ENCODE results near the gene LGALS14.

Gene LGALS14

DNA sequence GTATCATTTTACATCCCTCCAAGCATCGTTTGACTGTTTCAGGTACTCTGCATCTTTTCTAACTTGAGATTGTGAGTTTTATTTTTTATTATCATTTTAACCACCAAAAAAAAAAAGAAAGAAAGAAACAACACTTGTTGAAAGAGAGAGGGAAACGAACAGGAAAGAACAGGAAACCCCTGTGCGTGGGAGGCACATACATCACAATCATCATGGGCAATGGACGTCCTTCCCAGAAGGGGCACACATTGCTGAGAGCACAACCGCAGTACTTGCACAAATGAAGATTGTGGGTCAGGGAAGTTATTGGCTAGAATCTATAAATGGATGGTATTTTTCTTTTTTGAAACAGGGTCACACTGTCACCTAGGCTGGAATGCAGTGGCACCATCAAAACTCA, 31.8 kb downstream of the LGALS14 start:
- H3K27ac ChIP-seq: no peak overlapping the region
- no peak for TF ChIP-seq CTCF (IDR thresholded peaks at IDR 0.05; ENCODE audit: low read depth, low read length, missing control alignments)
- no peak for DNase-seq
- H3K36me3 ChIP-seq (replicated peaks): no peaks in the 10 kb centered on the region
- no peak overlapping the region for H3K4me3 ChIP-seq (ENCODE audit: low read depth, low read length)
- H3K27me3 ChIP-seq (replicated peaks): no peaks in the 10 kb centered on the region
- in situ Hi-C loops (cut with HindIII; ENCODE audit: low pct_ligation_motif_present, low sequenced_read_pairs): no loop called here

DNA sequence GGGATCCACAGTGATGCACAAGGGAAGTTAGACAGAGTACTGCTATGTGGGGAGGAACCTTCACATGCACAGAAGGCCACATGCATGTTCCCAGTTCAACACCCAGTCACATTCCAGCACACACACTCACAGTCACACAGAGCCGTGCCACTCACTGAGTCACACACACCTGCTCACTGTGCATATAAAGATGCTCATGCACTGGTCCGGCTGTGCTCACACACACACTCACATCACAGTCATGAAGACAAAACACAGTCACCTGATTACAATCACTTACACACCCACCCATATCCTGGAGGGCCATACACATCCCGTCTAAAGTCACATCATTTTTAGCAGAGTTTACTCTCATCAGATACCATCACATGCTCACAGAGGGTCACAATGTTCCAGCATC, 33.1 kb downstream of the LGALS14 start:
- Histone ChIP-seq H3K36me3 (replicated peaks) (no peaks in the 10 kb centered on the region), H3K4me3 (ENCODE audit: low read depth, low read length) (no peak overlapping the region), H3K27ac (no peak overlapping the region), H3K27me3 (replicated peaks) (no peaks in the 10 kb centered on the region)
- in situ Hi-C loops (cut with HindIII; ENCODE audit: low pct_ligation_motif_present, low sequenced_read_pairs): no loop called here
- TF ChIP-seq CTCF (IDR thresholded peaks at IDR 0.05; ENCODE audit: low read depth, low read length, missing control alignments): no peak
- no peak for DNase-seq

GRCh38 chr19:39737891-39738290, 33.6 kb downstream of the LGALS14 start, which contains the start of gene CLC:
Gene CLC, minus strand, starts transcription at chr19:39738029. Its CDS starts 77 bp downstream, at chr19:39737952.
- Histone ChIP-seq H3K36me3 (replicated peaks) (no peaks in the 10 kb centered on the region), H3K4me3 (ENCODE audit: low read depth, low read length) (no peak within 1 kb of the TSS), H3K27me3 (replicated peaks) (no peaks in the 10 kb centered on the region), H3K27ac (no peak within 1 kb of the TSS)
- in situ Hi-C loops (cut with HindIII; ENCODE audit: low pct_ligation_motif_present, low sequenced_read_pairs): no loop called here
- no peak for DNase-seq
- TF ChIP-seq CTCF (IDR thresholded peaks at IDR 0.05; ENCODE audit: low read depth, low read length, missing control alignments): no peak

DNA sequence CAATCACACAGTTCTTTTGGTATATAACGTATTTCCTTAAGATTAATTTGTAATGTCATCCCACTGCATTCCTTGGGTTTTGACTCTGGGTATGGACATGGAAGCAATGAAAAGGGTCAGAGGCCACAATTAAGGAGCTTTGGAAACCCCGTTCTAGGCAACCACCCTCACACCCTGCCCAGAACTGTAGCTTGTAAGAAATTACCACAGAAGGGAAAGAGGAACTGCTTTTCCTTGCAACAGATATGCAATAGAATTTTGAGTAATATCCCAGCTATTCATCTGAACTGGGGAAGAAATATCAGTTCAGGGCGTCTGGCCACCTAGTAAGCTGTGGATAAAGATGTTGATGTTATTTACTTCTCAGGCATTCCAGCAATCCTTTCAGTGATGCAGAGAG, 34.5 kb downstream of the LGALS14 start:
- DNase-seq: no peak
- TF ChIP-seq CTCF (IDR thresholded peaks at IDR 0.05; ENCODE audit: low read depth, low read length, missing control alignments): no peak
- in situ Hi-C loops (cut with HindIII; ENCODE audit: low pct_ligation_motif_present, low sequenced_read_pairs): no loop called here
- H3K27ac ChIP-seq: no peak overlapping the region
- H3K36me3 ChIP-seq (replicated peaks): no peaks in the 10 kb centered on the region
- H3K27me3 ChIP-seq (replicated peaks): no peaks in the 10 kb centered on the region
- H3K4me3 ChIP-seq (ENCODE audit: low read depth, low read length): no peak overlapping the region

GRCh38 chr19:39740395-39740794, 36.1 kb downstream of the LGALS14 start:
- H3K27ac ChIP-seq: no peak overlapping the region
- H3K27me3 ChIP-seq (replicated peaks): no peaks in the 10 kb centered on the region
- in situ Hi-C loops (cut with HindIII; ENCODE audit: low pct_ligation_motif_present, low sequenced_read_pairs): no loop called here
- DNase-seq: no peak
- TF ChIP-seq CTCF (IDR thresholded peaks at IDR 0.05; ENCODE audit: low read depth, low read length, missing control alignments): no peak
- H3K36me3 ChIP-seq (replicated peaks): no peaks in the 10 kb centered on the region
- no peak overlapping the region for H3K4me3 ChIP-seq (ENCODE audit: low read depth, low read length)

DNA sequence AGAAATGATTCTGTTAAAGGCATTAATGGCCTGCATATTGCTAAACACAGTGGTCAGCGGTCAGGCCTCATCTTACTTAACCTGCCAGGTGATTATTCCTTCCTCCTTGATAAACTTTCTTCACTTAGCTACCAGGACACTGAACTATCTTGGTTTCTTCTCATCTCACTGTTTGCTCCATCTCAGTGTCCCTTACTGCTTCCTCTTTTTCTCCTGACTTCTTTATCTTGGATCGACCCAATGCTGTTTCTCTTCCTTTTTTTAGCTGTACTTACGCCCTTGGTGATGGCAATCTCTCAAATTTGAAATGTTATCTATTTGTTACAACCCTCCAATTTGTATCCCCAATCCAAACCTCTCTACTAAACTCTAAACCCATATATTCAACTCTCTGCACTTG, 41.4 kb downstream of the LGALS14 start:
- no peak overlapping the region for H3K27ac ChIP-seq
- TF ChIP-seq CTCF (IDR thresholded peaks at IDR 0.05; ENCODE audit: low read depth, low read length, missing control alignments): no peak
- H3K36me3 ChIP-seq (replicated peaks): no peaks in the 10 kb centered on the region
- H3K4me3 ChIP-seq (ENCODE audit: low read depth, low read length): no peak overlapping the region
- DNase-seq: no peak
- in situ Hi-C loops (cut with HindIII; ENCODE audit: low pct_ligation_motif_present, low sequenced_read_pairs): no loop called here
- H3K27me3 ChIP-seq (replicated peaks): no peaks in the 10 kb centered on the region

Measured in brain microvascular endothelial cell (primary cell).